NCI-H446 (cell line): Measurements from ENCODE around the gene AIRE.
"Not testable (repeated sequence)": the region's sequence is repeated elsewhere in the genome, so short reads cannot be mapped to it uniquely, and the experiment has no call there.

Experiments
- DNase-seq, 2 experiments: peaks; one replicate each; lab custom pipeline; 2025; lab: John Stamatoyannopoulos, UW

AIRE gene

GRCh38 chr21:44291936-44292811 lies 6.5 kb downstream of the AIRE start:
- DNase-seq = no peak

GRCh38 chr21:44292812-44293195 lies 7.1 kb downstream of the AIRE start:
- DNase-seq = no peak

DNA sequence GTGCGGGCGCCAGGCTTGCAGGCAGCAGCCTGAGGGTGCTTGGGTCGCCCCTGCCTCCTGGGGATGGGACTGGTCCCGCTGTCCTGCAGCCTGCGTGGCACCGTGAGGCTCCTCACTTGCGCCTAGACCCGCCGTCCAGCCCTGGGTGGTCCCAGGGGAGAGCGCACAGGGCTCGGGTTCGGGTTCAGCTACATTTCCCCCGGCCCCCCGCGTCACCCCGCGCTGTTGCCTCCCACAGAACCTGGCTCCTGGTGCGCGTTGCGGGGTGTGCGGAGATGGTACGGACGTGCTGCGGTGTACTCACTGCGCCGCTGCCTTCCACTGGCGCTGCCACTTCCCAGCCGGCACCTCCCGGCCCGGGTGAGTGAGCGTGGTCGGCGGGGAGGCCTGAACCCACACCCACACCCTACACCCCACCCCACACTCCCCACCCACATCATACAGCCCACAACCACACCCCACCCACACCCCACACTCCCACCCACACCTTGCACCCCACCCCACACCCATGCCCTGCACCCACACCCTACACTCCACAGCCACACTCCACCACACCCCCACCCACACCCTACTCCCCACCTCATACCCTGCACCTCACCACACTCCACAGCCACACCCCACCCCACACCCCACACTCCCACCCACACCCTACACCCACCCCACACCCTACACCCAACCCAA lies 8.0 kb downstream of the AIRE start:
- no peak for DNase-seq

- DNase-seq = peak in 1 of 2 experiments; percentile 15
Measured at GRCh38 chr21:44294391-44295162, 8.9 kb downstream of the AIRE start.

DNA sequence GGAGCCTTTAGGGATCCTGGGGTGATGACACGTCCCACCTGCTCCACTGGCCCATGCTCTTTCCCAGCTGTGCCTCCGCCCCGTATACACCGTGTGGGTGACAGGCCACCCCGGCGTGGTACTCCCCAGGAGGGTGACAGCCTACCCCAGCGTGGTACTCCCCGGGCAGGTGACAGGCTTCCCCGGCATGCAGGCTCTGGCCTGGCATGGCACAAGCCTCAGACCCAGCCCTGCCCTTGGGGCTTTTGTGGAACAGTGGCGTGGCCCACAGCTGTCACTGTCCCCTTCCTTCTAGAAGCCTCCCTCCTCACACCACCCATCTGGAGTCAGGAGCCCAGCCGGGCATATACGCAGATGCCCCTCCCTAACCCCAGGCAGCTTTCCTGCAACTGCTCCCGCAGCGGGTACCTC lies 9.5 kb downstream of the AIRE start:
- DNase-seq = peak in 1 of 2 experiments; percentile 14

DNA sequence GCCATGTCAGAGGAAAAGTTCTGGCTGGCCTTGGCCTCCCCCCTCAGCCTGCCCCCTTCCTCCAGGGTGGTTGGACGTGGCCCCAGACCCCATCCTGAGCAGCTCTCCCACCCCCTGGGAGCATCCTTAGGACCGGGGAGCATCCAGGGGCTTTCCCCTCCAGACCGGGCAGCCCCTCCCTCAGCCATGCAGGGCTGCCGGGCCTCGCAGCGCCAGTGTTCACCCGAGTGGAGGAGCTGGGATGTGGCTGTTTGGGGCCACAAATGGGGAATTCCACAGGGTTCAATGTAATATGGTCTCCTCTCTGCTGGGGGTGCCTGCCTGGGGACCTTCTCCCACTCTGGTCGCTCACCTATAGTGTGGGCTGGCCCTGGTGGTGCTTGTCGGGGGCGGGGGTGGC lies 10.0 kb downstream of the AIRE start:
- DNase-seq = no peak

DNA sequence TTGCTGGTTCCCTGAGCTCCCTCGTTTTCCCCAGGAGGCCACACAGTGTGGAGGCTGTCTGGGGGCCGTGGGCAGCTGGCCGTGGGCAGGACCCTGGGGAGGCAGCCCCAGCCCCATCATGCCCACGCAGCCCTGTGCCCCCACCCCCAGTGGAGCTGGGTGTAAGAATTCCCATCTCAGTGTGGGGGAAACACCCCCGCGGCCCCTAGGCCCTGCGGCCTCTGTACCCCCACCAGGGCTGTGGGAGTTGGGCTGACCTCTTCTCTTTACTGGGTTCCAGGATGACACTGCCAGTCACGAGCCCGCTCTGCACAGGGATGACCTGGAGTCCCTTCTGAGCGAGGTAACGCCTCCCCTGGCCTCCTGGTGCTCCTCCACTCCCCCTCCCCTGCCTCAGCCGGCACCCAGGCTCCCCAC lies 10.4 kb downstream of the AIRE start:
- DNase-seq = no peak

- no peak for DNase-seq
Measured at GRCh38 chr21:44296916-44297315, 11.2 kb downstream of the AIRE start.

DNA sequence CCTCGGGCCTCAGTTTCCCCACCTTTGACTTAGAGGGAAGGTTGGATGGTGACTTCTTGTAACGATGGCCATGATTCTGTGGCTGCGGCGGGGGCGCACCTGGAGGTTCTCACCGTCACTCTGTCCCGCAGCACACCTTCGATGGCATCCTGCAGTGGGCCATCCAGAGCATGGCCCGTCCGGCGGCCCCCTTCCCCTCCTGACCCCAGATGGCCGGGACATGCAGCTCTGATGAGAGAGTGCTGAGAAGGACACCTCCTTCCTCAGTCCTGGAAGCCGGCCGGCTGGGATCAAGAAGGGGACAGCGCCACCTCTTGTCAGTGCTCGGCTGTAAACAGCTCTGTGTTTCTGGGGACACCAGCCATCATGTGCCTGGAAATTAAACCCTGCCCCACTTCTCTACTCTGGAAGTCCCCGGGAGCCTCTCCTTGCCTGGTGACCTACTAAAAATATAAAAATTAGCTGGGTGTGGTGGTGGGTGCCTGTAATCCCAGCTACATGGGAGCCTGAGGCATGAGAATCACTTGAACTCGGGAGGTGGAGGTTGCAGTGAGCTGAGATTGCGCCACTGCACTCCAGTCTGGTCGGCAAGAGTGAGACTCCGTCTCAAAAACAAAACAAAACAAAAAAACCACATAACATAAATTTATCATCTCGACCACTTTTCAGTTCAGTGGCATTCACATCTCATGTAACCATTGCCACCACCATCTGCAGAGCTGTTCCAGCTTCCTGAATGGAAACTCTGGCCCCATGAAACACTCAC lies 12.0 kb downstream of the AIRE start:
- peak; percentile 36 to 81 for DNase-seq

DNA sequence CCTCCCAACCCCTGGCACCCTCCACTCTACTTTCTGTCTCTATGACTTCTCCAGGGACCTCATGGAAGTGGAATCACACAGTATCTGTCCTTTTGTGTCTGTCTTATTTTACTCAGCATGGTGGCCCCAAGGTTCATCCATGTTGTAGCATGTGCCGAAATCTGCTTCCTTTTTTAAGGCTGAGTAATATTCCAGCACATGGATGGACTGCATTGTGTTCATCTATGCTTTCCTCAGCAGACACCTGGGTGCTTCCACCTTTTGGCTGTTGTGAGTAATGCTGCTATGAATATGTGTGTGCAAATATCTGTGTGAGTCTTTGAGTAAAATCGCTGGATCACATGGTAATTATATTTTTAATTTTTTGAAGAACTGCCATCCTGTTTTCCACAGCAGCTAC lies 12.6 kb downstream of the AIRE start:
- DNase-seq = no peak

GRCh38 chr21:44299085-44299457 lies 13.4 kb downstream of the AIRE start:
- DNase-seq = no peak

DNA sequence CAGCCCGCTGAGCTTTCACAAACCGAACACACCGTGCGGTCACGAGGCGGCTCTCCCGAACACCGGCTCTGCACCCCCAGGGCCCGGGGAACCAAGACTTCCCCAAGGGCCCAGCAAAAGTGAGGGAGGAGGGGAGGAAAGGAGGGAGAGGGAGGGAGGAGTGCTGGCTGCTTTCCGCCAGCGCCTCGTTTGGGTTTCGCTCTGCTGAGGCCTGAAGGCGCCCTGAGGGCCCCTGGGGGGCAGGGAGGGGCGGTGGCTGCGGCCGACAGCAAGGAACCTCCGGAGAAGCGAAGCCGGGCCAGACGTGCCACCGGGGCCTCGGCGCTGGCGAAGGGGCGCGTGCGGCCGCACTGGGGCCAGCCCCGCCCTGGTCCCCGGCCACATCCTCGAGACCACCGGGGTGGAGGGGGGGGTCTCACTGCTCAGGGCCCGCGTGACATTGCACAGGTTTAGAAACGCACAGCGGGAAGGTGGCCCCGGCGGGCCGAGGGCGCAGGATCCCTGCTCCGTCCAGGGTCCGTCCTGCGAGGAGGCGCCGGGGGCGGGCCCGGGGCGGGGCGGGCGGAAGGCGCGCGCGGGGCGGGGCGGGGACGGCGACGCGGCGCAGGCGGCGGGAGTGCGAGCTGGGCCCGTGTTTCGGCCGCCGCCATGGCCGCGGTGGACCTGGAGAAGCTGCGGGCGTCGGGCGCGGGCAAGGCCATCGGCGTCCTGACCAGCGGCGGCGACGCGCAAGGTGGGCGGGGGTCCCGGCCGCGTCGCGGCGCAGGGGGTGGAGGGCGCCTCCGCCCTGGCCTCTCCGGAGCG lies 14.0 kb downstream of the AIRE start, which contains the start of gene PFKL:
TSS of gene PFKL (plus strand) at position 596 of the 804 bp plus-strand sequence. CDS start at position 649, 53 bp downstream.
- peak in 1 of 2 experiments; percentile 57 for DNase-seq

GRCh38 chr21:44300262-44300959 lies 14.7 kb downstream of the AIRE start:
- peak in 1 of 2 experiments; percentile 25 for DNase-seq

GRCh38 chr21:44301141-44301540 lies 15.5 kb downstream of the AIRE start:
- no peak for DNase-seq

- no peak for DNase-seq
Measured at GRCh38 chr21:44301961-44302406, 16.3 kb downstream of the AIRE start.

GRCh38 chr21:44302573-44303401 lies 17.1 kb downstream of the AIRE start:
- DNase-seq = not testable (repeated sequence)

DNA sequence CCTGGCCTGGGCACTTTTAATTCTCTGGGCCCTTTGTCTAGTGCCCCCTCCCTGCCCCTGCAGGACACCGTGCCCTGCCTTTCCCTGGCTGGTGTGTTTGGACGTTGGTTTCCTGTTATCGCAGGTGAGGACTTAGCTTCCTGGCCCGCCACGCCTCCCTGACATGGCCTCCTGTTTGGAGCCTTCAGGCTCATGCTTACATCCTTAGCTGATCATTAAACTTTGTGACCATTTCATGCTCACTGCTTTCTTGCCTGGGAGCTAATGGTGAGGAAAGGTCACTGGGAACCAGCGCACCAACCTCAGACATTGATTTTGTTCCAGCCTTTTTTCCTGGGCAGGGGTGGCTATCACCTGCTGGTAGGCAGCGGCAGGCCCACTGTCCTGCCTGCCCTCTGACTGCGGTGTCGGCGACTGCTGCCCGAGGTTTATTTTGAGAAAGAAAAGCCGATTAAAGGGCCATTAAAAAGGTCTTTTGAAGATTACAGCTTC lies 17.9 kb downstream of the AIRE start:
- no peak for DNase-seq

GRCh38 chr21:44304011-44304616 lies 18.4 kb downstream of the AIRE start:
- no peak for DNase-seq
